Measurements from ENCODE around the gene ABLIM1. TPM values are rescaled to one million over a fixed set of nuclear protein-coding genes. Genes with fewer than 3 reads are reported as not detected.

Gene ABLIM1
- total RNA-seq, 4 donors from 2014 or later = 193 to 248 (median 208) TPM

DNA sequence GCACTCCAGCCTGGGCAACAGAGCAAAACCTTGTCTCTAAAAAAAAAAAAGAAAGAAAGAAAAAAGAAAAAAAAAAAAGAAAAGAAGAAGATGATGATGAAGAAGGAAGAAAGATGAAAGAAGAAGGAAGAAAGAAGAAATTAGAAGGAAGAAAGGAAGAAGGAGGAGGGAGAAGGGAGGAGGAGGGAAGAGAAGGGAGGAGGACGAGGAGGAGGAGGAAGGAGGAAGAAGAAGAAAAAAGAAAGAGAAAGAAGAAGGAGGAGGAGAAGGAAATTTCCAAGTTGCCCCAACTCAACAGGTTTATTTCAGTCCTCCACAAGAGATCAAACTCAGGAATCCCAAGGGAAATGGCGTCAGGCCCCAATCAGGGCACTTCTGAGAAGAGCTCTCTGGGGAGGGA lies 115.7 kb downstream of the ABLIM1 start:
- TF ChIP-seq, protein P1, sequence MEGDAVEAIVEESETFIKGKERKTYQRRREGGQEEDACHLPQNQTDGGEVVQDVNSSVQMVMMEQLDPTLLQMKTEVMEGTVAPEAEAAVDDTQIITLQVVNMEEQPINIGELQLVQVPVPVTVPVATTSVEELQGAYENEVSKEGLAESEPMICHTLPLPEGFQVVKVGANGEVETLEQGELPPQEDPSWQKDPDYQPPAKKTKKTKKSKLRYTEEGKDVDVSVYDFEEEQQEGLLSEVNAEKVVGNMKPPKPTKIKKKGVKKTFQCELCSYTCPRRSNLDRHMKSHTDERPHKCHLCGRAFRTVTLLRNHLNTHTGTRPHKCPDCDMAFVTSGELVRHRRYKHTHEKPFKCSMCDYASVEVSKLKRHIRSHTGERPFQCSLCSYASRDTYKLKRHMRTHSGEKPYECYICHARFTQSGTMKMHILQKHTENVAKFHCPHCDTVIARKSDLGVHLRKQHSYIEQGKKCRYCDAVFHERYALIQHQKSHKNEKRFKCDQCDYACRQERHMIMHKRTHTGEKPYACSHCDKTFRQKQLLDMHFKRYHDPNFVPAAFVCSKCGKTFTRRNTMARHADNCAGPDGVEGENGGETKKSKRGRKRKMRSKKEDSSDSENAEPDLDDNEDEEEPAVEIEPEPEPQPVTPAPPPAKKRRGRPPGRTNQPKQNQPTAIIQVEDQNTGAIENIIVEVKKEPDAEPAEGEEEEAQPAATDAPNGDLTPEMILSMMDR (IDR thresholded peaks at IDR 0.05; ENCODE audit: low read depth) = no peak

DNA sequence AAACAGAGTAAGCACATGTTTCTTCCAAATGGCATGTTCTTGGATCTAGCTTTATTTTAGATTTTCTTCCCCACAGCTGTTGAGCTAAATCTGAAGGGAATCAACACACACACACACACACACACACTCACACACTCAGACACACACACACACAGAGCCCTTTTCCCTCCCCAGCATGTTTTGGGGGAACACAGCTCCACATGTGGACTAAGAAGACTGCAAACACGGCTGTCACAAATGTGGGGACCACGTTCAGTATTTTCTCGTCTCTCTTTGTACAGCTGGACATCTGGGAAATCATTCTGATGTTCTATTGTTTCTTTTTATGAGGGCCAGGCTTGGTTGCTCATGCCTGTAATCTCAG lies 116.3 kb downstream of the ABLIM1 start:
- TF ChIP-seq, protein P1 (IDR thresholded peaks at IDR 0.05; ENCODE audit: low read depth) = no peak

DNA sequence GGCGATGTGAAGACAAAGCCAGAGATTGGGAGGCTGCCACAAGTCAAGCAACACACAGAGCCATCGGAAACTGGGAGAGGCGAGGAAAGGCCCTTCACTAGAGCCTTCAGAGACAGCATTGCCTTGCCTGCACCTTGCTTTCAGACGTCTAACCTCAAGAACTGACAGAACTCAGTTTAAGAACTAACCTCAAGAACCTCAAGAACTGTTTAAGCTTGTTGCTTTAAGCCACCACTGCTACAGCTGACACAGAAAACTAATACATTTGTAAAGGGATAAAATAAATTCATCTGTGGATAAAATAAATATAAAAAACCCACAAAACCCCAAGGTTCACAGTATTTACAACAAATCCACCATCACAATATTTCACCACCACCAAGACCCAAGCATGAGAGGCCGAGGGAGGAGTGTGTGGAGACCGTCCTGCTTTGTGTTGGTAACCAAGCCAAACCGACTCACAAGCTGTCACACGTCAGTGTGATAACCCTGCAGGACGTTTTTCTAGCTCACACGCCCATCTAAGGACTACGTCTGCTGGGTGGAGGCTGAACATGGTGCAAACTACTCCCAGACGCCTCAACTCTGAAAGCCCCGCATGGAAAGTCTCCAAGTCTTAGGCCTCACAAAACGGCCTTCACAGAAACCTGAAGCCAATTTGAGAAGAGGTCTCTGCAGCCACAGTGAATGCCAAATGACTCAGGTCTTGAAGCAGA lies 116.8 kb downstream of the ABLIM1 start:
- TF ChIP-seq, protein P1 (IDR thresholded peaks at IDR 0.05; ENCODE audit: low read depth) = no peak

DNA sequence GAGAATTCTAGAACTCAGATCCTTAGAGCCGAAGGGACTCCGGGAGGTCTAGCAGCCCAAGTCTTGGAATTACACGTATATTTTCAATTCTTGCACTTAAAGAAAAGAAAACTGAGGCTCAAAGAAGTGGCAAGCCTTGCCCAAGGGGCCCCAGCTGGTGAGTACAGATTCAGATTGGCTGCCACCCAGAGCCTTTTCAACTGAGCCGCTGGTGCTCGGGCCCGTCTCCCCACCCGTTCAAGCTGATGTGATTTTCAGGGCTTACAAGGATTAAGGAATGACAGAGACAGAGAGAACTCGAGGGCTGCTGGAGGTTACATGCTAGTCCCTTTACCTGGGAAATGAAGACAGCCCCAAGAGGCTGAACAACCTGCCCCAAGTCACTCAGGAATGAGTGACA lies 117.8 kb downstream of the ABLIM1 start:
- TF ChIP-seq, protein P1 (IDR thresholded peaks at IDR 0.05; ENCODE audit: low read depth) = no peak

DNA sequence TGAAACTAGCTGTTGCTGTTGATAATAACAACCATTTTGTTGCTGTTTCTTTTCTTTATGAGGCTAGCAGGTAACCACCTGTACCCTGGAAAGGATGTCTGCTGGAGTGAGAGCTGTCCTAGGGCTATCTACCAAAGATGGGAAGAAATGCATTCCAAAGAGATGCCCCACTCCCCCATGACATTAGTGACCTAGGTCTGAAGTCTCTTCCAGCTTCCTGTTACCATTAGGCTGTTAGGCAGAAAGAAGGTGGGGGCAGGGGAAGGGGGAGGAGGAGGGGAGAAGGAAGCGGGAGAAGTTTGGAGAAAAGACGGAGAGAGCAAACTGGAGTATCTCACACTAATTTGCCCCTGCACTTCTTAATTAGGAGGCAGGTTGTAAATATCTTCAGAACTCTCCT lies 118.5 kb downstream of the ABLIM1 start:
- TF ChIP-seq, protein P1 (IDR thresholded peaks at IDR 0.05; ENCODE audit: low read depth) = no peak

DNA sequence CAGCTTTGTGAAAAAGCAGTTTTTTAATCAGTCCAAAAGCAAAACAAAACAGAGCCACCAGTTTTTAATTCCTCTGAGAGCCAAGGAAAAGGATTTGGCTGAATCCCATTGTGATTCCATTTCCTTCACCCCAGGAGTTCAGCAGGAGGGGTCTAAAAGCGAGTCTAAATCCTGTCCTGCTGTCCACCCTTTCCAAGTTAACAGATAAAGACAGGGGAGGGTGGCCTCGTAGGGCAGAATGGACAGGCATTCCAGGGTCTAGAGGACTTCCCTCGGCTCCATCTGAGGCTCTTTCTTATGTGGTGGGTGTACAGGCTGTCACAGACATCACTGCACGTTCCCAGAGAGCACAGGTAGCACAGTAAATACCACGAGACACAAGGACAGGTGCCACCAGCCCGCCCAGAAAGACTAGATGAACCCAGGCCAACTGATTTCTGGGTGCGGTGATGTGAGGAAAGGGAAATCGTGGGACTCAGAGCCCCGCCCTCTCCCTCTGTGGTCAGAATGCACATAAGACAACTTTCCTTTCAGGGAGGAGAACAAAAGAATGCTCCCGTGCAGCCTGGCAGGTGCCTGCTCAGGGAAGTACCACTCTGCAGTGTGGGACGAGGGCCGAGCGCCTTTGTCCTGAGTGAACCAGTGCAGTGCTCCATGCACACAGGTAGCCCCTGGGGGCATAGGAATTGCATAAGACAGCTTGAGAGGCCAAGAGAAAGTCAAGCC lies 119.7 kb downstream of the ABLIM1 start:
- TF ChIP-seq, protein P1 (IDR thresholded peaks at IDR 0.05; ENCODE audit: low read depth) = no peak

DNA sequence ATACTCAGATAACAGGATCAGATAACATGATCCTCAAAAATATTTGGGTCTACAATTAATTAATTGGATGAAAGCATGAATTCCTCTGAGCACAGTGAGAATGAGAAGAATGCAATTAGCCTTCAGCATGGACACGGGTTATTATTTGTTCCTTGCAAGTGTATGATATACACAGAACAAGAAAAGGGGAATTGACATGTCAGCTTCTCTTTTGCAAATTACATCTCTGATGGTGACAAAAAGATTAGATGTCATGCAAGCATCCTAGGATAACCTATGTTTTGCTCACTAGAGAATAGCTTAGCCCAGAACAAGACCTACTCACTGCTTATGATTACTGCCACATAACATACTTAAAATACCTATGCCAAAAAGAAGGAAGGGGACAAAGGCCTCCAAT lies 120.3 kb downstream of the ABLIM1 start:
- TF ChIP-seq, protein P1 (IDR thresholded peaks at IDR 0.05; ENCODE audit: low read depth) = no peak

Measured in subcutaneous adipose tissue (tissue), 4 donors.